Measurements from ENCODE around the gene MAOA.

Gene MAOA

DNA sequence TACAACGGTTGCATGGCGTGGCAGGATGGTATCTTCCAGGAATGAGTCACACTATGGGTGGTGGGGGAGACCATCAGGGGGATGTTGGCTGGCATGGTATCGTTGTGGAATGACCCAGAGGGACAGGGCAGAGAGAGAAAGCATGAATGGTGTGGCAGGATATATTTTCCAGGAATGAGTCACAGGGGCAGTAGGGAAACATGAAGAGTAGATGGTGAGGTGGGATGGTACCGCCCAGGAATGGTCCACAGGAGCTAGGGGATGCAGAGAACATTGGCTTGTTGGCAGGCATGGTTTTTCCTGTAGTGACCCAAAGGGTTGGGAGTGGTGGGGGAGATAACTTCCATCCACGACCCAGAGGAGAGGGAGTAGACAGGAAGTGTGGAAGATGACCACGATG lies 62.4 kb downstream of the MAOA start:
- Histone ChIP-seq H3K9ac (ENCODE audit: low read depth, low read length, poor library complexity) (no peak overlapping the region), H3K27ac (replicated peaks; ENCODE audit: low read length) (no peak overlapping the region), H3K9me3 (replicated peaks in 1 of 2; ENCODE audit: control insufficient read depth in 2 of 2, insufficient read depth in 1 of 2, low read depth in 1 of 2, low read length in 2 of 2) (no peaks in the 10 kb centered on the region), H3K23ac (ENCODE audit: low read depth, low read length, poor library complexity) (no peak overlapping the region), H3K4ac (ENCODE audit: low read length) (no peak overlapping the region), H3K36me3 (replicated peaks in 1 of 2; ENCODE audit: control insufficient read depth in 2 of 2, insufficient read depth in 2 of 2, low read length in 2 of 2) (no peaks in the 10 kb centered on the region), H4K91ac (ENCODE audit: low read depth, low read length, poor library complexity) (no peak overlapping the region), H2BK15ac (ENCODE audit: low read length) (no peak overlapping the region), H3K4me3 (ENCODE audit: low read length in 2 of 2) (no peak overlapping the region), H3K4me1 (ENCODE audit: control insufficient read depth in 2 of 2, insufficient read depth in 1 of 2, low read depth in 1 of 2, low read length in 2 of 2) (no peaks in the 10 kb centered on the region), H3K4me2 (ENCODE audit: insufficient read depth, low read length, poor library complexity, severe bottlenecking) (no peak overlapping the region), H2BK12ac (ENCODE audit: low read length) (no peak overlapping the region), H2AFZ (ENCODE audit: low read length) (no peak overlapping the region), H3K14ac (ENCODE audit: low read length) (no peak overlapping the region), H3K18ac (ENCODE audit: low read length) (no peak overlapping the region), H2BK5ac (ENCODE audit: low read length) (no peak overlapping the region), H4K8ac (ENCODE audit: low read depth, low read length) (no peak overlapping the region), H3K27me3 (ENCODE audit: control insufficient read depth in 3 of 3, insufficient read depth in 3 of 3, low read depth in 1 of 3, low read length in 3 of 3) (no peaks in the 10 kb centered on the region), H2BK120ac (ENCODE audit: low read depth, low read length) (no peak overlapping the region), H2AK5ac (ENCODE audit: low read depth, low read length) (no peak overlapping the region), H3K79me1 (ENCODE audit: low read depth, low read length) (no peaks in the 10 kb centered on the region)
- no peak for DNase-seq (ENCODE audit: low spot score)
- WGBS, 2 donors (ENCODE audit: extremely low coverage in 2 of 2, insufficient read length in 2 of 2, insufficient replicate concordance in 1 of 2): no CpG with 5 or more reads among the region's 6 CpGs

DNA sequence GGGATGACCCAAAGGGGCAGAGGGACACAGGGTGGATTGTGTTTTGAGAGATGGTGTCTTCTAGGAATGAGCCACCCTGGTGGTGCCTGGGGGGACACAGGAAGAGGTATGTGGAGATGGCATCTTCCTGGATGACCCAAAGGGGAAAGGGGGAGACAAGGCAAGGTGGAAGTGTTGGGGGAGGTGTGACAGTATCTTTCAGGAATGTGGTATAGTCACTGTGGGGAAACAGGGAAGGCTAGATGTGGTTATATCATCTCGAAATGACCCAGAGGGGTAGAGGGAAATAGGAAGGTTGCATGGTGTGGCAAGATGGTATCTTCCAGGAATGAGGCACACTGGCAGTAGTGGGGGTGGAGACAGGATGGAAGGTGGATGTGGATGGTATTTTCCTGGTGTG lies 62.9 kb downstream of the MAOA start:
- no peaks in the 10 kb centered on the region for H3K36me3 ChIP-seq (replicated peaks in 1 of 2; ENCODE audit: control insufficient read depth in 2 of 2, insufficient read depth in 2 of 2, low read length in 2 of 2)
- no peaks in the 10 kb centered on the region for H3K9me3 ChIP-seq (replicated peaks in 1 of 2; ENCODE audit: control insufficient read depth in 2 of 2, insufficient read depth in 1 of 2, low read depth in 1 of 2, low read length in 2 of 2)
- H3K4me3 ChIP-seq (ENCODE audit: low read length in 2 of 2): no peak overlapping the region
- no peak overlapping the region for H3K27ac ChIP-seq (replicated peaks; ENCODE audit: low read length)
- H3K4me1 ChIP-seq (ENCODE audit: control insufficient read depth in 2 of 2, insufficient read depth in 1 of 2, low read depth in 1 of 2, low read length in 2 of 2): no peaks in the 10 kb centered on the region
- no peak overlapping the region for H3K4me2 ChIP-seq (ENCODE audit: insufficient read depth, low read length, poor library complexity, severe bottlenecking)
- no peak overlapping the region for H2BK120ac ChIP-seq (ENCODE audit: low read depth, low read length)
- no peak overlapping the region for H2AK5ac ChIP-seq (ENCODE audit: low read depth, low read length)
- no peak overlapping the region for H3K4ac ChIP-seq (ENCODE audit: low read length)
- H3K9ac ChIP-seq (ENCODE audit: low read depth, low read length, poor library complexity): no peak overlapping the region
- no peak overlapping the region for H4K8ac ChIP-seq (ENCODE audit: low read depth, low read length)
- H3K14ac ChIP-seq (ENCODE audit: low read length): no peak overlapping the region
- no peak overlapping the region for H4K91ac ChIP-seq (ENCODE audit: low read depth, low read length, poor library complexity)
- no peaks in the 10 kb centered on the region for H3K27me3 ChIP-seq (ENCODE audit: control insufficient read depth in 3 of 3, insufficient read depth in 3 of 3, low read depth in 1 of 3, low read length in 3 of 3)
- WGBS, 2 donors (ENCODE audit: extremely low coverage in 2 of 2, insufficient read length in 2 of 2, insufficient replicate concordance in 1 of 2): no CpG with 5 or more reads among the region's 1 CpG
- no peak overlapping the region for H2BK12ac ChIP-seq (ENCODE audit: low read length)
- no peak overlapping the region for H3K23ac ChIP-seq (ENCODE audit: low read depth, low read length, poor library complexity)
- H3K18ac ChIP-seq (ENCODE audit: low read length): no peak overlapping the region
- H3K79me1 ChIP-seq (ENCODE audit: low read depth, low read length): no peaks in the 10 kb centered on the region
- no peak overlapping the region for H2BK5ac ChIP-seq (ENCODE audit: low read length)
- no peak overlapping the region for H2BK15ac ChIP-seq (ENCODE audit: low read length)
- DNase-seq (ENCODE audit: low spot score): no peak
- no peak overlapping the region for H2AFZ ChIP-seq (ENCODE audit: low read length)

DNA sequence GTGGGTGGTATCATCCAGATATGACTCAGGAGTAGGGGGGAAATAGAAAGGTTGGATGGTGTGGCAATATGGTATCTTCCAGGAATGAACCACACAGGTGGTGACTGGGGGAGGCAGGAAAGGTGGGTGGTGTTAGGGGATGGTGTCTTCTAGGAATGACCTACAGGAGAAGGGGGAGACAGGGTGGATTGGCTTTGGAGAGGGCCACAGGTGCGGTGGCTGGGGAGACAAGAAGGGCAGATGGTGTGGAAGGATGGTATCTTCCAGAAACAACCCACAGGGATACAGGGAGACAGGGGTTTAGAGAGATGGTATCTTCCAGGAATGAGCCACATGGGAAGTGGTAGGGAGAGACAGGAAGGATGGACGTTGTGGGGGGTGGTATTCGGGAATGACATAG lies 64.0 kb downstream of the MAOA start:
- Histone ChIP-seq H3K4me2 (ENCODE audit: insufficient read depth, low read length, poor library complexity, severe bottlenecking) (no peak overlapping the region), H3K36me3 (replicated peaks in 1 of 2; ENCODE audit: control insufficient read depth in 2 of 2, insufficient read depth in 2 of 2, low read length in 2 of 2) (no peaks in the 10 kb centered on the region), H3K79me1 (ENCODE audit: low read depth, low read length) (no peaks in the 10 kb centered on the region), H2BK120ac (ENCODE audit: low read depth, low read length) (no peak overlapping the region), H3K23ac (ENCODE audit: low read depth, low read length, poor library complexity) (no peak overlapping the region), H2BK5ac (ENCODE audit: low read length) (no peak overlapping the region), H2BK12ac (ENCODE audit: low read length) (no peak overlapping the region), H3K4me1 (ENCODE audit: control insufficient read depth in 2 of 2, insufficient read depth in 1 of 2, low read depth in 1 of 2, low read length in 2 of 2) (no peaks in the 10 kb centered on the region), H3K27me3 (ENCODE audit: control insufficient read depth in 3 of 3, insufficient read depth in 3 of 3, low read depth in 1 of 3, low read length in 3 of 3) (no peaks in the 10 kb centered on the region), H2BK15ac (ENCODE audit: low read length) (no peak overlapping the region), H3K4me3 (ENCODE audit: low read length in 2 of 2) (no peak overlapping the region), H4K91ac (ENCODE audit: low read depth, low read length, poor library complexity) (no peak overlapping the region), H4K8ac (ENCODE audit: low read depth, low read length) (no peak overlapping the region), H3K18ac (ENCODE audit: low read length) (no peak overlapping the region), H2AFZ (ENCODE audit: low read length) (no peak overlapping the region), H3K14ac (ENCODE audit: low read length) (no peak overlapping the region), H3K9ac (ENCODE audit: low read depth, low read length, poor library complexity) (no peak overlapping the region), H3K4ac (ENCODE audit: low read length) (no peak overlapping the region), H3K27ac (replicated peaks; ENCODE audit: low read length) (no peak overlapping the region), H3K9me3 (replicated peaks in 1 of 2; ENCODE audit: control insufficient read depth in 2 of 2, insufficient read depth in 1 of 2, low read depth in 1 of 2, low read length in 2 of 2) (no peaks in the 10 kb centered on the region), H2AK5ac (ENCODE audit: low read depth, low read length) (no peak overlapping the region)
- DNase-seq (ENCODE audit: low spot score): no peak
- WGBS, 2 donors (ENCODE audit: extremely low coverage in 2 of 2, insufficient read length in 2 of 2, insufficient replicate concordance in 1 of 2): no CpG with 5 or more reads among the region's 3 CpGs

DNA sequence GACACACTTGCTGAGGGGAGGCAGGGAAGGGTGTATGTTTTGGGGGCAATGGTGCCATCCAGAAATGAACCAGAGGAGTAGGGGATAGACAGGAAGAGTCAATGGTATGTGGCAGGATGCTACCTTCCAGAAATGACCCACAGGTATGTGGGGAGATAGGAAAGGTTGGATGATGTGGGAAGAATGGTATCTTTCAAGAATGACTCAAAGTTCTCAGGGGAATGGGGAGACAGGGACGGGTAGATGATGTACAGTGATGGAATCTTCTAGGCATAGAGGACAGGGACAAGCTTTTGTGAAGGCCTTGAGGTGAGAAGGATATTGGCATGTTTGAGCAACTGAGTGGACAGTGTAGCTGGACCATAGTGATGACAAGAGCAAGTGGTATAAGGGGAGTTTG lies 64.9 kb downstream of the MAOA start:
- Histone ChIP-seq H3K4ac (ENCODE audit: low read length) (no peak overlapping the region), H3K9ac (ENCODE audit: low read depth, low read length, poor library complexity) (no peak overlapping the region), H3K4me1 (ENCODE audit: control insufficient read depth in 2 of 2, insufficient read depth in 1 of 2, low read depth in 1 of 2, low read length in 2 of 2) (no peaks in the 10 kb centered on the region), H4K91ac (ENCODE audit: low read depth, low read length, poor library complexity) (no peak overlapping the region), H3K4me3 (ENCODE audit: low read length in 2 of 2) (no peak overlapping the region), H2BK120ac (ENCODE audit: low read depth, low read length) (no peak overlapping the region), H2BK12ac (ENCODE audit: low read length) (no peak overlapping the region), H2AK5ac (ENCODE audit: low read depth, low read length) (no peak overlapping the region), H3K36me3 (replicated peaks in 1 of 2; ENCODE audit: control insufficient read depth in 2 of 2, insufficient read depth in 2 of 2, low read length in 2 of 2) (no peaks in the 10 kb centered on the region), H2BK15ac (ENCODE audit: low read length) (no peak overlapping the region), H4K8ac (ENCODE audit: low read depth, low read length) (no peak overlapping the region), H2AFZ (ENCODE audit: low read length) (no peak overlapping the region), H3K9me3 (replicated peaks in 1 of 2; ENCODE audit: control insufficient read depth in 2 of 2, insufficient read depth in 1 of 2, low read depth in 1 of 2, low read length in 2 of 2) (no peaks in the 10 kb centered on the region), H3K14ac (ENCODE audit: low read length) (no peak overlapping the region), H3K4me2 (ENCODE audit: insufficient read depth, low read length, poor library complexity, severe bottlenecking) (no peak overlapping the region), H3K27me3 (ENCODE audit: control insufficient read depth in 3 of 3, insufficient read depth in 3 of 3, low read depth in 1 of 3, low read length in 3 of 3) (no peaks in the 10 kb centered on the region), H3K79me1 (ENCODE audit: low read depth, low read length) (no peaks in the 10 kb centered on the region), H2BK5ac (ENCODE audit: low read length) (no peak overlapping the region), H3K23ac (ENCODE audit: low read depth, low read length, poor library complexity) (no peak overlapping the region), H3K18ac (ENCODE audit: low read length) (no peak overlapping the region), H3K27ac (replicated peaks; ENCODE audit: low read length) (no peak overlapping the region)
- WGBS, 2 donors (ENCODE audit: extremely low coverage in 2 of 2, insufficient read length in 2 of 2, insufficient replicate concordance in 1 of 2): no CpG with 5 or more reads among the region's 1 CpG
- DNase-seq (ENCODE audit: low spot score): no peak

All from neuronal stem cell (in vitro differentiated cells).